ENCODE results near the gene CADPS2. TPM values are rescaled to one million over a fixed set of nuclear protein-coding genes. Genes with fewer than 3 reads are reported as not detected.
"Not testable (repeated sequence)": the region's sequence is repeated elsewhere in the genome, so short reads cannot be mapped to it uniquely, and the experiment has no call there.

CADPS2 gene
- polyA plus RNA-seq, 2 donors: 1.6 to 3.3 TPM

- Histone ChIP-seq H3K27ac (ENCODE audit: low read depth in 2 of 2, low read length in 1 of 2) (no peak overlapping the region), H3K9me3 (ENCODE audit: control insufficient read depth in 2 of 2, insufficient read depth in 1 of 2, low read depth in 1 of 2, low read length in 1 of 2) (no peaks in the 10 kb centered on the region), H3K4me1 (ENCODE audit: control insufficient read depth in 2 of 2, insufficient read depth in 2 of 2, low read length in 1 of 2) (no peaks in the 10 kb centered on the region), H3K36me3 (ENCODE audit: control insufficient read depth in 2 of 2, insufficient read depth in 2 of 2, low read length in 1 of 2) (no peaks in the 10 kb centered on the region), H3K4me3 (ENCODE audit: low read depth in 1 of 2, low read length in 2 of 2) (no peak overlapping the region), H3K27me3 (ENCODE audit: control insufficient read depth in 1 of 2, insufficient read depth in 2 of 2, low read length in 2 of 2) (no peaks in the 10 kb centered on the region)
- 62 to 74% methylated on average over 3 of the region's 3 CpGs for WGBS, 2 donors
Measured at GRCh38 chr7:122844191-122844988, 41.9 kb downstream of the CADPS2 start.

GRCh38 chr7:122842971-122843370 is 43.3 kb downstream of the CADPS2 start:
- Histone ChIP-seq H3K36me3 (ENCODE audit: control insufficient read depth in 2 of 2, insufficient read depth in 2 of 2, low read length in 1 of 2) (no peaks in the 10 kb centered on the region), H3K4me1 (ENCODE audit: control insufficient read depth in 2 of 2, insufficient read depth in 2 of 2, low read length in 1 of 2) (no peaks in the 10 kb centered on the region), H3K9me3 (ENCODE audit: control insufficient read depth in 2 of 2, insufficient read depth in 1 of 2, low read depth in 1 of 2, low read length in 1 of 2) (no peaks in the 10 kb centered on the region), H3K27ac (ENCODE audit: low read depth in 2 of 2, low read length in 1 of 2) (no peak overlapping the region), H3K4me3 (ENCODE audit: low read depth in 1 of 2, low read length in 2 of 2) (no peak overlapping the region), H3K27me3 (ENCODE audit: control insufficient read depth in 1 of 2, insufficient read depth in 2 of 2, low read length in 2 of 2) (no peaks in the 10 kb centered on the region)
- WGBS, 2 donors: 77 to 85% methylated on average over 1 of the region's 1 CpG

GRCh38 chr7:122836286-122836685 is 50.0 kb downstream of the CADPS2 start:
- H3K9me3 ChIP-seq (ENCODE audit: control insufficient read depth in 2 of 2, insufficient read depth in 1 of 2, low read depth in 1 of 2, low read length in 1 of 2); H3K27me3 ChIP-seq (ENCODE audit: control insufficient read depth in 1 of 2, insufficient read depth in 2 of 2, low read length in 2 of 2); H3K4me1 ChIP-seq (ENCODE audit: control insufficient read depth in 2 of 2, insufficient read depth in 2 of 2, low read length in 1 of 2); H3K27ac ChIP-seq (ENCODE audit: low read depth in 2 of 2, low read length in 1 of 2); H3K36me3 ChIP-seq (ENCODE audit: control insufficient read depth in 2 of 2, insufficient read depth in 2 of 2, low read length in 1 of 2); H3K4me3 ChIP-seq (ENCODE audit: low read depth in 1 of 2, low read length in 2 of 2): not testable (repeated sequence)
- 84 to 88% methylated on average over 2 of the region's 2 CpGs for WGBS, 2 donors

GRCh38 chr7:122834571-122834942 is 51.7 kb downstream of the CADPS2 start:
- H3K27me3 ChIP-seq (ENCODE audit: control insufficient read depth in 1 of 2, insufficient read depth in 2 of 2, low read length in 2 of 2); H3K4me3 ChIP-seq (ENCODE audit: low read depth in 1 of 2, low read length in 2 of 2); H3K36me3 ChIP-seq (ENCODE audit: control insufficient read depth in 2 of 2, insufficient read depth in 2 of 2, low read length in 1 of 2); H3K9me3 ChIP-seq (ENCODE audit: control insufficient read depth in 2 of 2, insufficient read depth in 1 of 2, low read depth in 1 of 2, low read length in 1 of 2); H3K27ac ChIP-seq (ENCODE audit: low read depth in 2 of 2, low read length in 1 of 2); H3K4me1 ChIP-seq (ENCODE audit: control insufficient read depth in 2 of 2, insufficient read depth in 2 of 2, low read length in 1 of 2): not testable (repeated sequence)
- WGBS, 2 donors: 52 to 55% methylated on average over 9 of the region's 9 CpGs

- Histone ChIP-seq H3K36me3 (ENCODE audit: control insufficient read depth in 2 of 2, insufficient read depth in 2 of 2, low read length in 1 of 2) (no peaks in the 10 kb centered on the region), H3K9me3 (ENCODE audit: control insufficient read depth in 2 of 2, insufficient read depth in 1 of 2, low read depth in 1 of 2, low read length in 1 of 2) (no peaks in the 10 kb centered on the region), H3K27ac (ENCODE audit: low read depth in 2 of 2, low read length in 1 of 2) (no peak overlapping the region), H3K4me3 (ENCODE audit: low read depth in 1 of 2, low read length in 2 of 2) (no peak overlapping the region), H3K4me1 (ENCODE audit: control insufficient read depth in 2 of 2, insufficient read depth in 2 of 2, low read length in 1 of 2) (no peaks in the 10 kb centered on the region), H3K27me3 (ENCODE audit: control insufficient read depth in 1 of 2, insufficient read depth in 2 of 2, low read length in 2 of 2) (no peaks in the 10 kb centered on the region)
- WGBS, 2 donors: 92 to 95% methylated on average over 10 of the region's 10 CpGs
Measured at GRCh38 chr7:122833888-122834570, 52.2 kb downstream of the CADPS2 start.

DNA sequence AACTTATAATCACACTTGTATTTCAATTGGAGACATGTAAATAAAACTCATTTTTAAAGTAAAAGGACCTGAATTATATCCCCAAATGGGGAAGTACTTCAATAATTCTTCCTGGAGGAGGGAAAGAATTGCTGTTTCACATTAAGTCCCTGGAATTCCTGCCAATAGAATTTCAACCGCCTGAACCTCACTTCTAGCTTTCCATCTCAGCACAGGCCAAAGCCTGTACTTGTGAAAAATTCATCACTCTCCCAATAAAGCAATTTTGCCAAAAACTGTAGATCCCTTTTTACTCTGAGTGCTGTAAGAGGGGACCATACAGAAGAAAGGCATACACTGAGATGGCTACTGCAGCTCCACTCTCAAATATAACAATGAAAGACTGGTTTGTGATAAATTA is 54.8 kb downstream of the CADPS2 start:
- H3K9me3 ChIP-seq (ENCODE audit: control insufficient read depth in 2 of 2, insufficient read depth in 1 of 2, low read depth in 1 of 2, low read length in 1 of 2): no peaks in the 10 kb centered on the region
- H3K27ac ChIP-seq (ENCODE audit: low read depth in 2 of 2, low read length in 1 of 2): no peak overlapping the region
- 58 to 75% methylated on average over 1 of the region's 1 CpG for WGBS, 2 donors
- H3K27me3 ChIP-seq (ENCODE audit: control insufficient read depth in 1 of 2, insufficient read depth in 2 of 2, low read length in 2 of 2): no peaks in the 10 kb centered on the region
- H3K4me1 ChIP-seq (ENCODE audit: control insufficient read depth in 2 of 2, insufficient read depth in 2 of 2, low read length in 1 of 2): no peaks in the 10 kb centered on the region
- no peaks in the 10 kb centered on the region for H3K36me3 ChIP-seq (ENCODE audit: control insufficient read depth in 2 of 2, insufficient read depth in 2 of 2, low read length in 1 of 2)
- no peak overlapping the region for H3K4me3 ChIP-seq (ENCODE audit: low read depth in 1 of 2, low read length in 2 of 2)

DNA sequence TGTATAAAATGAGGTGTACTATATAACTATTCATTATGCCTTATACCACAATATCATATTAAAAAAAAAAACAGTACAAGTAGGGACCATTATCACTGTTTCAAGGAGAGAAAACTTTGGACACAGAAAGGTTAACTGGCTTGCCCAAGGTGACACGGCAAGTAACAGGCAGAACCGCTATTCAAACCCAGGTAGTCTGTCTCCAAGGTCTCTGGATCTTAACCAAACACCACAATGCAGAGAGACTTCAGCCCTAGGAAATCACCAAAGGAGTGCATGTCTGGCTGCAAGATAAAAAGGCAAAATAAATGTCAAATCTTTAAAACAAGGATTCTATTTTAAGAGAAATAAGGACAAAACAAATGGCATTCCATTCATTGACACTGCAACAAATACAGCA is 56.3 kb downstream of the CADPS2 start:
- Histone ChIP-seq H3K27me3 (ENCODE audit: control insufficient read depth in 1 of 2, insufficient read depth in 2 of 2, low read length in 2 of 2) (no peaks in the 10 kb centered on the region), H3K27ac (ENCODE audit: low read depth in 2 of 2, low read length in 1 of 2) (no peak overlapping the region)
- WGBS, 2 donors: 57 to 81% methylated on average over 2 of the region's 2 CpGs

DNA sequence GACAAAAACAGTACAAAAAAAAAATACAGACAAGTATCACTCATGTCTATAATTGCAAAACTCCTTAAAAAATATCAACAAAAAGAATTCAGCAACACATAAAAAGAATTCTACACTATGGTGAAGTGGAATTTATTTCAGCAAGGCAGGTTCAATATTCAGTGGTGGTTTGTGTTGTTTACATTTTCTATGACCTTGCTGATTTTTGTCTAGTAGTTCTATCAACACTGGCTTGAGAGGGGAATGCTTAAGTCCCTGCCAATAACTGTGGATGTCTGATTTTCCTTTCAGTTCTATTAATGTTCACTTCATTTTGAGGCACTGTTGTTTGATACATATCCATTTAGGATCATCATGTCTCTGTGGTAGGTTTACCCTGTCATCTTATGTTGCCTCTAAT is 58.5 kb downstream of the CADPS2 start:
- Histone ChIP-seq H3K9me3 (ENCODE audit: control insufficient read depth in 2 of 2, insufficient read depth in 1 of 2, low read depth in 1 of 2, low read length in 1 of 2) (no peaks in the 10 kb centered on the region), H3K36me3 (ENCODE audit: control insufficient read depth in 2 of 2, insufficient read depth in 2 of 2, low read length in 1 of 2) (no peaks in the 10 kb centered on the region), H3K4me3 (ENCODE audit: low read depth in 1 of 2, low read length in 2 of 2) (no peak overlapping the region), H3K27me3 (ENCODE audit: control insufficient read depth in 1 of 2, insufficient read depth in 2 of 2, low read length in 2 of 2) (no peaks in the 10 kb centered on the region), H3K4me1 (ENCODE audit: control insufficient read depth in 2 of 2, insufficient read depth in 2 of 2, low read length in 1 of 2) (no peaks in the 10 kb centered on the region), H3K27ac (ENCODE audit: low read depth in 2 of 2, low read length in 1 of 2) (no peak overlapping the region)

More for the DNA sequence above, 56.3 kb downstream of the CADPS2 start:
- Histone ChIP-seq H3K9me3 (ENCODE audit: control insufficient read depth in 2 of 2, insufficient read depth in 1 of 2, low read depth in 1 of 2, low read length in 1 of 2) (no peaks in the 10 kb centered on the region), H3K4me3 (ENCODE audit: low read depth in 1 of 2, low read length in 2 of 2) (no peak overlapping the region), H3K36me3 (ENCODE audit: control insufficient read depth in 2 of 2, insufficient read depth in 2 of 2, low read length in 1 of 2) (no peaks in the 10 kb centered on the region), H3K4me1 (ENCODE audit: control insufficient read depth in 2 of 2, insufficient read depth in 2 of 2, low read length in 1 of 2) (no peaks in the 10 kb centered on the region)

DNA sequence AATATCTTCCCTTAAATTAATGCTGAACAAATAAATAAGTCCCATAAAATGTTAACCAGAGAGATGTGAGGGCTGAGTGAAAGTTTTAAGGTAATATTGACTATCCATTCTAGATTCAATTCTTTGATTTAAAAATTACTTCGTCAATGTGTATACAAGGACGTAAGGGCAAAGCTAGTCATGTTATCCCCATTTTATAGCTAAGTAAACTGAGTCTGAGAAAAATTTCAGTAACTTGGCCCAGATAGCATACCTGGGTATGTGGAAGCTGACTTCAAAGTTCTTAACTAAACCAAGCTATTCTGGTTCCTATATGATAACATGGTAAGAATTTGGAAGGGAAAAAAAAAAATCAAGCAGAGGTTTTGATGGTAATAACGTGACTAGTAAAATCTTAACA is 72.4 kb downstream of the CADPS2 start:
- Histone ChIP-seq H3K9me3 (ENCODE audit: control insufficient read depth in 2 of 2, insufficient read depth in 1 of 2, low read depth in 1 of 2, low read length in 1 of 2) (no peaks in the 10 kb centered on the region), H3K4me1 (ENCODE audit: control insufficient read depth in 2 of 2, insufficient read depth in 2 of 2, low read length in 1 of 2) (no peaks in the 10 kb centered on the region), H3K4me3 (ENCODE audit: low read depth in 1 of 2, low read length in 2 of 2) (no peak overlapping the region), H3K27ac (ENCODE audit: low read depth in 2 of 2, low read length in 1 of 2) (no peak overlapping the region), H3K27me3 (ENCODE audit: control insufficient read depth in 1 of 2, insufficient read depth in 2 of 2, low read length in 2 of 2) (no peaks in the 10 kb centered on the region), H3K36me3 (ENCODE audit: control insufficient read depth in 2 of 2, insufficient read depth in 2 of 2, low read length in 1 of 2) (no peaks in the 10 kb centered on the region)
- WGBS, 2 donors: 92 to 93% methylated on average over 3 of the region's 3 CpGs

GRCh38 chr7:122803851-122804250 is 82.4 kb downstream of the CADPS2 start:
- H3K27ac ChIP-seq (ENCODE audit: low read depth in 2 of 2, low read length in 1 of 2): no peak overlapping the region
- H3K27me3 ChIP-seq (ENCODE audit: control insufficient read depth in 1 of 2, insufficient read depth in 2 of 2, low read length in 2 of 2): no peaks in the 10 kb centered on the region
- no peaks in the 10 kb centered on the region for H3K9me3 ChIP-seq (ENCODE audit: control insufficient read depth in 2 of 2, insufficient read depth in 1 of 2, low read depth in 1 of 2, low read length in 1 of 2)
- no peaks in the 10 kb centered on the region for H3K36me3 ChIP-seq (ENCODE audit: control insufficient read depth in 2 of 2, insufficient read depth in 2 of 2, low read length in 1 of 2)
- H3K4me1 ChIP-seq (ENCODE audit: control insufficient read depth in 2 of 2, insufficient read depth in 2 of 2, low read length in 1 of 2): no peaks in the 10 kb centered on the region
- 88 to 92% methylated on average over 1 of the region's 1 CpG for WGBS, 2 donors
- no peak overlapping the region for H3K4me3 ChIP-seq (ENCODE audit: low read depth in 1 of 2, low read length in 2 of 2)

All from esophagus (tissue), 2 donors.